GM18858 (cell line): Measurements from ENCODE around the gene POLR3GL.
"Not testable (repeated sequence)": the region's sequence is repeated elsewhere in the genome, so short reads cannot be mapped to it uniquely, and the experiment has no call there.

Source experiments
- ATAC-seq: cut with Tn5 transposase; IDR thresholded peaks from one replicate; pipeline ENCODE4 v1.9.1; 2021; ENCODE audit not compliant: unreplicated experiment

POLR3GL gene

GRCh38 chr1:145964328-145965118 is at the start of gene POLR3GL, which contains the start of gene ANKRD34A:
Gene POLR3GL (plus strand): TSS chr1:145964690. CDS start chr1:145974866, 10,176 bp downstream.
Gene ANKRD34A (minus strand): TSS chr1:145964575. CDS start chr1:145961759, 2,816 bp downstream.
- peak; percentile 83 for ATAC-seq

- ATAC-seq: no peak
These were observed 47.7 kb upstream of the POLR3GL start for GRCh38 chr1:145916745-145917144.

- no peak for ATAC-seq
These were observed 46.9 kb upstream of the POLR3GL start for GRCh38 chr1:145917595-145917994.

- peak; percentile 57 for ATAC-seq
These were observed 46.1 kb upstream of the POLR3GL start, which contains the start of gene PEX11B for GRCh38 chr1:145918144-145918991. Gene PEX11B (minus strand): TSS chr1:145918717. CDS start chr1:145918688, 29 bp downstream.

GRCh38 chr1:145918992-145919939 is 45.2 kb upstream of the POLR3GL start:
- ATAC-seq: no peak

GRCh38 chr1:145920297-145920696 is 44.2 kb upstream of the POLR3GL start:
- not testable (repeated sequence) for ATAC-seq

- no peak for ATAC-seq
These were observed 42.2 kb upstream of the POLR3GL start for GRCh38 chr1:145922266-145922665.

- ATAC-seq: no peak
These were observed 37.8 kb upstream of the POLR3GL start for GRCh38 chr1:145926686-145927062.

GRCh38 chr1:145927063-145927886 is 37.2 kb upstream of the POLR3GL start, which contains the start of gene RBM8A:
Gene RBM8A (minus strand): TSS chr1:145927484. CDS start chr1:145927426, 58 bp downstream.
- peak; percentile 89 for ATAC-seq

- ATAC-seq: no peak
These were observed 36.4 kb upstream of the POLR3GL start for GRCh38 chr1:145927916-145928643.

GRCh38 chr1:145932522-145933009 is 31.9 kb upstream of the POLR3GL start:
- not testable (repeated sequence) for ATAC-seq

- no peak for ATAC-seq
These were observed 28.8 kb upstream of the POLR3GL start for GRCh38 chr1:145935708-145936107.

- ATAC-seq: no peak
These were observed 28.2 kb upstream of the POLR3GL start for GRCh38 chr1:145936247-145936646.

- ATAC-seq: no peak
These were observed 27.1 kb upstream of the POLR3GL start for GRCh38 chr1:145937436-145937835.

GRCh38 chr1:145942405-145942804 is 22.1 kb upstream of the POLR3GL start:
- no peak for ATAC-seq

GRCh38 chr1:145942871-145943270 is 21.6 kb upstream of the POLR3GL start:
- ATAC-seq: no peak

- ATAC-seq: no peak
These were observed 20.0 kb upstream of the POLR3GL start for GRCh38 chr1:145944532-145944931.

GRCh38 chr1:145946477-145946986 is 18.0 kb upstream of the POLR3GL start:
- ATAC-seq: no peak

GRCh38 chr1:145947551-145947950 is 16.9 kb upstream of the POLR3GL start:
- ATAC-seq: no peak
